GM12891 (cell line): ENCODE measurements around the gene KIF21B.

Experiments
- PAX5 ChIP-seq: IDR thresholded peaks from 2 replicates; pipeline ENCODE4 v1.6.1; 2011; ENCODE audit warnings: low read length, moderate library complexity, mild to moderate bottlenecking; ENCODE audit not compliant: insufficient read depth, severe bottlenecking
- POLR2A ChIP-seq: IDR thresholded peaks from 2 replicates; pipeline ENCODE4 v1.6.1; 2011; ENCODE audit warnings: low read depth, low read length, control low read depth
- POLR2AphosphoS5 ChIP-seq: IDR thresholded peaks from 2 replicates; pipeline ENCODE4 v1.6.1; 2011; ENCODE audit warnings: low read depth, low read length, control low read depth
- POU2F2 ChIP-seq: IDR thresholded peaks from 2 replicates; pipeline ENCODE4 v1.6.1; 2011; ENCODE audit warnings: low read depth, mild to moderate bottlenecking, control low read depth, low read length, moderate library complexity
- SPI1 ChIP-seq: IDR thresholded peaks from 2 replicates; pipeline ENCODE4 v1.6.1; 2011; ENCODE audit warnings: low read depth, low read length, control low read depth
- TAF1 ChIP-seq: IDR thresholded peaks from 2 replicates; pipeline ENCODE4 v1.6.1; 2011; ENCODE audit warnings: low read depth, low read length, control low read depth

DNA sequence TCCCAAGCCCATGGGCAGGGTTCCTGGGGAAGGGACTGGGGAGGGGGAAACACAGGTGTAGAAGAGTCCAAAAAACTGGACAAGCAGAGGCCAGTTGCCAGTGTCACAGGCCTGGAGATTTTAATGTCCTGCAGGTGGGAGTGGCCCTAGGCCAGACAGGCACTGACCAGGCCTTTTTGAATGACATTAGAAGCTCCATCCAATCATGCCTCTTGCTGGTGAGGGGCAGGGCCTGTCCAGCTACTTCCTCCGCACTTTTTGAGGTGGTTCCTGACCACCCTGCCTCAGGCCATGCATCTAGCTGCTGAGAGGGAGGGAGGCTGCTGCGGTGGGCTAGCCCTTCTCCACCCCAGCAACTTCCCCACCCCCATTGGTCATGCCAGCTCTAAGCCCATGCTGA lies 15.9 kb upstream of the KIF21B start:
- TF ChIP-seq SPI1 (no peak), POLR2A (no peak), POLR2AphosphoS5 (no peak), TAF1 (no peak), PAX5 (no peak), POU2F2 (no peak)
